ENCODE data around the gene UCP3.

UCP3 gene

GRCh38 chr11:73982990-73983740 lies 25.7 kb downstream of the UCP3 start:
- peak overlapping the region; percentile 16 to 96 (median 83) for H3K27ac ChIP-seq
- peak overlapping the region; percentile 42 to 69 (median 55) for H3K4me3 ChIP-seq

GRCh38 chr11:73982595-73982989 lies 26.3 kb downstream of the UCP3 start, which contains the start of gene UCP2:
UCP2 (minus strand) TSS chr11:73982843; CDS start chr11:73978378, 4,465 bp downstream.
- Histone ChIP-seq H3K27ac (peak within 1 kb of the TSS; percentile 16 to 96 (median 83)), H3K4me3 (peak within 1 kb of the TSS; percentile 42 to 69 (median 55))

- H3K27ac ChIP-seq: peak overlapping the region in 17 of 21 experiments; percentile 16 to 96 (median 83)
- peak overlapping the region; percentile 42 to 69 (median 55) for H3K4me3 ChIP-seq
Measured at GRCh38 chr11:73981051-73981805, 27.7 kb downstream of the UCP3 start.

- peak overlapping the region; percentile 42 to 69 (median 55) for H3K4me3 ChIP-seq
- peak overlapping the region in 16 of 21 experiments; percentile 16 to 96 (median 82) for H3K27ac ChIP-seq
Measured at GRCh38 chr11:73980001-73980961, 28.6 kb downstream of the UCP3 start.

GRCh38 chr11:73978576-73979086 lies 30.3 kb downstream of the UCP3 start:
- peak overlapping the region in 1 of 7 experiments; percentile 0 for H3K4me3 ChIP-seq
- H3K27ac ChIP-seq: peak overlapping the region in 11 of 21 experiments; percentile 3 to 96 (median 82)

- H3K4me3 ChIP-seq: peak overlapping the region in 1 of 7 experiments; percentile 0
- peak overlapping the region in 6 of 21 experiments; percentile 3 to 94 (median 50) for H3K27ac ChIP-seq
Measured at GRCh38 chr11:73977856-73978519, 30.9 kb downstream of the UCP3 start.

GRCh38 chr11:73976451-73977151 lies 32.3 kb downstream of the UCP3 start:
- Histone ChIP-seq H3K27ac (peak overlapping the region in 3 of 21 experiments; percentile 10 to 92 (median 81)), H3K4me3 (no peak overlapping the region)

- H3K4me3 ChIP-seq: no peak overlapping the region
- H3K27ac ChIP-seq: peak overlapping the region in 5 of 21 experiments; percentile 8 to 78 (median 59)
Measured at GRCh38 chr11:73975479-73975757, 33.5 kb downstream of the UCP3 start.

- Histone ChIP-seq H3K4me3 (no peak overlapping the region), H3K27ac (peak overlapping the region in 9 of 21 experiments; percentile 5 to 78 (median 52))
Measured at GRCh38 chr11:73974604-73975478, 34.0 kb downstream of the UCP3 start.

GRCh38 chr11:73972620-73973449 lies 36.0 kb downstream of the UCP3 start:
- Histone ChIP-seq H3K27ac (peak overlapping the region in 9 of 21 experiments; percentile 47 to 78 (median 59)), H3K4me3 (no peak overlapping the region)

GRCh38 chr11:73972187-73972586 lies 36.7 kb downstream of the UCP3 start:
- Histone ChIP-seq H3K4me3 (no peak overlapping the region), H3K27ac (peak overlapping the region in 2 of 21 experiments; percentile 21 to 78)

- Histone ChIP-seq H3K4me3 (no peak overlapping the region), H3K27ac (peak overlapping the region in 4 of 21 experiments; percentile 13 to 69 (median 52))
Measured at GRCh38 chr11:73971175-73971719, 37.6 kb downstream of the UCP3 start.

- no peak overlapping the region for H3K4me3 ChIP-seq
- peak overlapping the region in 5 of 21 experiments; percentile 20 to 69 (median 60) for H3K27ac ChIP-seq
Measured at GRCh38 chr11:73969991-73970800, 38.7 kb downstream of the UCP3 start.

- Histone ChIP-seq H3K27ac (peak overlapping the region in 3 of 21 experiments; percentile 34 to 69 (median 39)), H3K4me3 (no peak overlapping the region)
Measured at GRCh38 chr11:73969091-73969490, 39.8 kb downstream of the UCP3 start.

GRCh38 chr11:73968356-73968966 lies 40.4 kb downstream of the UCP3 start:
- no peak overlapping the region for H3K4me3 ChIP-seq
- H3K27ac ChIP-seq: no peak overlapping the region
